Fibroblast of the conjunctiva (primary cell): ENCODE measurements around the gene SYTL2.
A peak's percentile ranks its signal among the peaks of the same experiment; 100 is the strongest.
"Not testable (repeated sequence)": the region's sequence is repeated elsewhere in the genome, so short reads cannot be mapped to it uniquely, and the experiment has no call there.

Experiments
- DNase-seq: peaks from one replicate; pipeline ENCODE4 v3.0.0-alpha.2; 2010; ENCODE audit warnings: low read depth

The SYTL2 gene, protein sequence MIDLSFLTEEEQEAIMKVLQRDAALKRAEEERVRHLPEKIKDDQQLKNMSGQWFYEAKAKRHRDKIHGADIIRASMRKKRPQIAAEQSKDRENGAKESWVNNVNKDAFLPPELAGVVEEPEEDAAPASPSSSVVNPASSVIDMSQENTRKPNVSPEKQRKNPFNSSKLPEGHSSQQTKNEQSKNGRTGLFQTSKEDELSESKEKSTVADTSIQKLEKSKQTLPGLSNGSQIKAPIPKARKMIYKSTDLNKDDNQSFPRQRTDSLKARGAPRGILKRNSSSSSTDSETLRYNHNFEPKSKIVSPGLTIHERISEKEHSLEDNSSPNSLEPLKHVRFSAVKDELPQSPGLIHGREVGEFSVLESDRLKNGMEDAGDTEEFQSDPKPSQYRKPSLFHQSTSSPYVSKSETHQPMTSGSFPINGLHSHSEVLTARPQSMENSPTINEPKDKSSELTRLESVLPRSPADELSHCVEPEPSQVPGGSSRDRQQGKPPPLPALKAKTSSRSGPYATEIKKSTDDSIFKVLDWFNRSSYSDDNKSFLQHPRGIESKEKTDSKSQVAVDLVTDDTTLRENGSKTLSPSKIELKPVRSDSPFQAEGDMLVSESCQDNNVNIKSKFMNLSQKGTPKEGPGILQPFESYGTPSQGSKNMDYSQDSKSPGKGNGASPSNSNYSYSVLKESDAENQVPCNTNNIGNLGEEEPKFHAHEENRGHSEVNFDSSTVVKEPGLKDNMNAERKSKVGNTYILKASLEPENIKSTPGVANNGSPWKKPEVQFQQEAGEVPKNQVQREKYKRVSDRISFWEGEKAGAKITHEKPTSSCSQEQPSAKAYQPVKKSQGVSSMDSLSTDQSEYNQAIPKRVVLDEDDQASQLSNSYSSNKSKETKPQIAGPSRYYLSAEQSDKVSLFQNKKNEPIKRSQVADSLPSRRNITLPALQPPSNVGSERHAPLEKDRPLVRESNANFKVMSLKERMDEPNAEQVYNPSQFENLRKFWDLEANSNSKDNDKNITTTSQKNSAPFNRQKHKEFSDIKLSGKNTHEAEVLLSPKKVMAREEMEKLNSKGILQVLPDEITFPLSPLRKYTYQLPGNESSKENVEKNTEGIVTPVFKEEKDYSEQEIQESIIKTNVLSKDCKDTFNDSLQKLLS (N-terminal part only)

DNA sequence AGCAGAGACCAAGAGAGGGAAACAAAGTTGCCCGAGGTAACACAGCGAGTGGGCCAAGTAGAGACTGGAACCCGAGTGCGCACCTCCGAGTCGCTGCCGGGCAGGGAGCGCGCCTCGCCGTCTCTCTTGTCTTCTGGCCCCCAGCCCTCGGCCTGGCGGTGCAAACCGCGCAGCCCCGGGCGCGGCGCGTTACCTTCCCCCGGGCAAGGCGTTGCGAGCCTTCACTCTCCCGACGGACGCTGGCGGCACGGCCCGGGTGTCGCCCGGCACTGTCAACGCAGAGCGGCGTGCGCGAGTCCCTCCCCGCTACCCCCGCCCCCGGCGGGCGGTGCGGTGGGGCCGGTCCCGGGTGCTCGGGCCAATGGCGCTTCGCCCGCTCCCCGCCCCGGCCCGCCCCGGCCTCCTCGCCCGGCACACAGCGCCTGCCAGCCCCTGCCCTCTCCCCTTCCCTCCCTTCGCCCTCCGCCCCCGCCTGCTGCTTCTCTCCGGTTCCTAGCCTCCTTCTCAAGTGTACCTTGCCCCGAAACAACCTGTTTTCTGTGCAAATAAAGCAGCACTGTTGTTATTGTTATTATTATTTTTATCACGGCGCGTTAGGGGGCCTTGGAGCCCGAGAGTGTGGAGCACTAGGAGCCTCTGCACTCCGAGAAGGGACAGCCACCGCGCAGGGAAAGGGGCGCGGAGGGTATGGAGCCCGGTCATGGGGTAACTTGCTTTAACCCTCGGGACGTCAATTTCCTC lies at the start of gene SYTL2:
Gene SYTL2, minus strand, starts transcription at position 271 of the 741 bp plus-strand sequence. CDS start 53,416 bp downstream, outside the sequence.
- DNase-seq, result no peak

DNA sequence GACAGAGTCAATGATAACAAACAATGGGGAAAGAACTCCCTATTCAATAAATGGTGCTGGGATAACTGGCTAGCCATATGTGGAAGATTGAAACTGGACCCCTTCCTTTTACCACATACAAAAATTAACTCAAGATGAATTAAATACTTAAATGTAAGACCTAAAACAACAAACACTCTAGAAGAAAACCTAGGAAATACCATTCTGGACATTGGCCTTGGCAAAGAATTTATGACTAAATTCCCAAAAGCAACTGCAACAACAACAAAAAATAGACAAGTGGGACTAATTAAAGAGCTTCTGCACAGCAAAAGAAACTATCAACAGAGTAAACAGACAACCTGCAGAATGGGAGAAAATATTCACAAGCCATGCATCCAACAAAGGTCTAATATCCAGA lies 48.6 kb upstream of the SYTL2 start:
- not testable (repeated sequence) for DNase-seq

DNA sequence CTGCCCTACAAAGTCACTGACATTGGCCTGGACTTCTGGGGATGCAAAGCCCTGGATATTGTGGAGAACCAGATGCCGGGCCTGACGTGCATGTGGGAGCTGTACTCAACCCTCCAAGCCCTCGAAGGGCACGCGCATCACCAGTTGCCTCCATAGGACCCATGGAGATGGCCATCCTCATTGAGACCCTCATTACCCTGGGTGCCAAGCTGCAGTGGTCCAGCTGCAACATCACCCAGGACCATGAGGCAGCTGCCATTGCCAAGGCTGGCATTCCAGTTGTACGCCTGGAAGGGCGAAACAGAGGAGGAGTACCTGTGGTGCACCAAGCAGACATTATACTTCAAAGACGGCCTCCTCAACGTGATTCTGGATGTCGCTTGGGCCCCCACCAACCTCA lies 46.2 kb upstream of the SYTL2 start:
- no peak for DNase-seq

DNA sequence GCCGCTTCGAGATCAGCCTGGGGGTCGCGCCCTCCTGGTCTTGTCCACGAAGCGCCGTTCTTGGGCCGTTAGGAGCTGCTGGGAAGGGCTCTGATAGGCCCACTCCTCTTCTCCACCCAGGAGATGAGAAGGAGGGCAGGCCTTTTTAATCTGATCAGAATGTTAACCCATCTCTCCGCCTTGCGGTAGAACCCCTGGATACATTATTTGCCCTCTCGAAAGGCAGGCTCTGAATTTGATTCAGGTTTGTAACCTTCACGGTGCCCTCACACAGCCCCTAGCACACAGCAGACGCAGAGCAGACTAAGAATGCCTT lies 44.4 kb upstream of the SYTL2 start, which contains the start of gene CCDC83:
Gene CCDC83, plus strand, starts transcription at position 43 of the 316 bp plus-strand sequence. CDS start 9,741 bp downstream, outside the sequence.
- DNase-seq, result no peak

DNA sequence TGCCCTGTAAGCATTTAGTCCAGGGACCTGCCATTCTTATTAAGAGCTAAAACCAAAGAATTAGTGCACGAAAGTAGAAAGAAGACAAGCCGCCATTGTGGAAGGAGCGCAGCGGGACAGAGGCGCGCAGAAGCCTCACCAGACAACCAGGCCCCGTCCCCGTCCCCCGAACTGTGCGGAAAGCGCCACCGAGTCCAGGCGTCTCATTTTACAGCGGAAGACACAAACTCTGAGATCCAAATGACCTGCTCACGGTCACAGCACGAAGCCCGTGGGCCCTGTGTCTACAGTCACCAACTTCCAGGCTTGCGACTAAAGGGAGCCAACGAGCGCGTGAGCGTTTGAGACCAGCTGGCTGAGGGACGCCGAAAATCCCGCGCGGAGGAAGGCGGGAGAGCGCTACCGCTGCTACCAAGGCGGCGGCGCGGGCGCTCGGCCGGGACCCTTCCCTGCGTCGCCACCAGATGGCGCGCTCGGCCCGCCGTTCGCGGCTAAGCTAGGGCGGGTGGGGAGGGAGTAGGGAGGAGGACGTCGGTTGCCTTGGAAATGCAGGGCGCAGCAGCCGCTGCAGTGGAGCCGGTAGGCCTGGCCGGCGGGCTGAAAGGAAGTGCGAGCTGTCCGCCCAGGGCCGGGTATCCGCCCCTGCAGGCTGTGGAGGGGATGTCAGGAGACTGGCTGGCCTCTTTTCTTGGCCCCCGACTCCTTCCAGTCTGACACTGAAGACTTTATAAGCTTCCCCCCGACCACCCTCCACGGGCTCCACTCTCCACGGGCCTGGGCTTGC lies 43.8 kb upstream of the SYTL2 start:
- DNase-seq, result peak; percentile 87

DNA sequence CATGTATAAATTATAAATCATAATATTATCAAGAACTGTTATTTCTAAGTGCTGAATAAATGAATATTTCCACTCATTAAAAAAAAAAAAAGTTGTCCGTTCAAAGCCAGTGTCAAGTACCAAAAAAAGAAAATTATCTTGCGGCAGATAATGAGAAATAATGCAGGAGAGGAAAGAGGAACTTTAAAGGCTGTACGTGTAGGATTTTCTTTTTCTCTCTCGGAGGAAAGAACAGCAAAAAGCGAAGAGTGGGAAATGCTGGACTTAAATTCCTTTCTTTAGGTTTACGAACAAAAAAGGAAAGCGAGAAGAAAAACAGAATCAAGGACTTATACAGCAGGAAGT lies 43.2 kb upstream of the SYTL2 start:
- DNase-seq, result no peak

DNA sequence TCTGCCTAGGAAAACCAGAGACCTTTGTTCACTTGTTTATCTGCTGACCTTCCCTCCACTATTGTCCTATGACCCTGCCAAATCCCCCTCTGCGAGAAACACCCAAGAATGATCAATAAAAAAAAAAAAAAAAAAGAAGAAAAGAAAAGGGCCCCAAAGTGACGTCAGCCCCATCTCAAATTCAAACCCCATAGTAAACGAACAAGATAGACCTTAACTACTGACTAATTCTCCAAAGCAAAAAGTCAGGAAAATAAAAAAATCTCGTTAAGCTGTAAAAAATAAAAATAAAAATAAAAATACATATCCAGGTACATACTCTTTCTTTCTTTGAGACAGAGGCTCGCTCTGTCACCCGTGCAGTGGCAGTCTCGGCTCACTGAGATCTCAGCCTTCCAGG lies 42.6 kb upstream of the SYTL2 start:
- DNase-seq, result not testable (repeated sequence)

DNA sequence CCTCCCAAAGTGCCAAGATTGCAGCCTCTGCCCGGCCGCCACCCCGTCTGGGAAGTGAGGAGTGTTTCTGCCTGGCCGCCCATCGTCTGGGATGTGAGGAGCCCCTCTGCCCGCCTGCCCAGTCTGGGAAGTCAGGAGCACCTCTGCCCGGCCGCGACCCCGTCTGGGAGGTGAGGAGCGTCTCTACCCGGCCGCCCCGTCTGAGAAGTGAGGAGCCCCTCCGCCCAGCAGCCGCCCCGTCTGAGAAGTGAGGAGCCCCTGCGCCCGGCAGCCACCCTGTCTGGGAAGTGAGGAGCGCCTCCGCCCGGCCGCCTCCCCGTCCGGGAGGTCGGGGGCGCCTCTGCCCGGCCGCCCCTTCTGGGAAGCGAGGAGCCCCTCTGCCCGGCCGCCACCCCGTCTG lies 41.8 kb upstream of the SYTL2 start:
- not testable (repeated sequence) for DNase-seq

DNA sequence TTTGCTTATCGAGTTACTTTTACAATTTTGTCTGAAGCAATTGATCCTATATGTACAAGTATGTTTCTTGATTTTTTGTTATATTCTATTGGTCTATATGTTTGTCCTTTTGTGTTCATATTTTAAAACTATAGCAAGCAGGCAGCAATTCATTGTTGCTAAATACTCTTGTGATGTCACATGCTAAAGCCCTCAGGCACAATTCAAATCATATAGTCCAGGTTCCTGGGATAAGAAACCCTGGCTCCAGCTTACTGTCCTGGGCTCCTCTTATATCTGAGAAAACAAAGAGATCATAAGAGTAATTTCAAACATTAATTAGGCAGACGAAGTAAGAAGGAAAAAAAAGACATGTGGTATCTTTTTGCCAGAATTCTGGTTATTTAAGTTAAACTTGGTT lies 37.6 kb upstream of the SYTL2 start:
- no peak for DNase-seq

DNA sequence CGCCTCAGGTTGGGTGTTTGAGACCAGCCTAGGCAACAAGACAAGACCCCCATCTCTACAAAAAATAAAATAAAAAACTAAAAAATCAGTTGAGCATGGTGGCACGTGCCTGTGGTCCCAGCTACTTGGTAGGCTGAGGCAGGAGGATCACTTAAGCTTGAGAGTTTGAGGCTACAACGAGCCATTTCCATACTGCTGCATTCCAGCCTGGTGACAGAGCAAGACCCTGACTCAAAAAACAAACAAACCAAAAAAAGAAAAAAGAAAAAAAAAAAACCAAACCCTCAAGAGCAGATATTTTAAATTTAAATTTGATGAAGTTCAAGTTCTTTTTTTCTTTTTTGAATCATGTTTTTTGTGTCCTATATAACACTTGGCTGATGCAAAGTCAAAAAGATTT lies 37.1 kb upstream of the SYTL2 start:
- DNase-seq, result no peak

DNA sequence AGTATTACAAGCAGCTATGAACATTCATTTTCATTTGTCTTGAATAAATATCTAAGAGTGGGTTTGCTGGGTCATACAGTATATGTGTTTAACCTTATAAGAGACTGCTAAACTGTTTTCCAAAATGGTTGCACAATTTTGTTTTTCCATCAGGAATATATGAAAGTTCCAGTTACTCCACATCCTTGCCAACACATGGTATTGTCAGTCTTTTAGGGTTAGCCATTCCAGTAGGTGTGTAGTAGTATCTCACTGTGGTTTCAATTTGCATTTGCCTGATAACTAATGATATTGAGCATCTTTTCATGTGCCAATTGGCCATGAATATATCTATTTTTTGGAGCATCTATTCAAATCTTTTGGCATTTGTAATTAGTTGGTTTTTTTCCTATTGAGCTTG lies 36.5 kb upstream of the SYTL2 start:
- no peak for DNase-seq

DNA sequence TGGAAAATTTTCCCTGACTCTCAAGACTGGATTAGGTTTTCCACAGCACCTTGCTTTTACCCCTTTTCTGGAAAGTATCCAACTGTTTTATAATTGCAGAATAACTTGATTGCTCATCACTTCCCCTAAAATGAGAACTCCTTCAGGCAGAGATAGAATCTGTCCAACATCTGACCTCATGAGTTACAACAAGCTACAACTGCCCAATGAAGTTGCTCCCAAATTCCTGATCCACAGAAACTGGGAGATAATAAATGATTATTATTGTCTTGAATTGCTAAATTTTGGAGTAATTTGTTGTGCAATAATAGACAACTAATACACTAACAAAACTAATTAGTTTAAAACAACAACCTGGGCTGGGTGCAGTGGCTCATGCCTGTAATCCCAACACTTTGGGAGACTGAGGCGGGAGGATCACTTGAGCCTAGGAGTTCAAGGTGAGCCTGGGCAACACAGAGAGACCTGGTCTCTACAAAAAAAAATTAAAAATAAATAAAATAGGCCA lies 34.2 kb upstream of the SYTL2 start:
- no peak for DNase-seq

DNA sequence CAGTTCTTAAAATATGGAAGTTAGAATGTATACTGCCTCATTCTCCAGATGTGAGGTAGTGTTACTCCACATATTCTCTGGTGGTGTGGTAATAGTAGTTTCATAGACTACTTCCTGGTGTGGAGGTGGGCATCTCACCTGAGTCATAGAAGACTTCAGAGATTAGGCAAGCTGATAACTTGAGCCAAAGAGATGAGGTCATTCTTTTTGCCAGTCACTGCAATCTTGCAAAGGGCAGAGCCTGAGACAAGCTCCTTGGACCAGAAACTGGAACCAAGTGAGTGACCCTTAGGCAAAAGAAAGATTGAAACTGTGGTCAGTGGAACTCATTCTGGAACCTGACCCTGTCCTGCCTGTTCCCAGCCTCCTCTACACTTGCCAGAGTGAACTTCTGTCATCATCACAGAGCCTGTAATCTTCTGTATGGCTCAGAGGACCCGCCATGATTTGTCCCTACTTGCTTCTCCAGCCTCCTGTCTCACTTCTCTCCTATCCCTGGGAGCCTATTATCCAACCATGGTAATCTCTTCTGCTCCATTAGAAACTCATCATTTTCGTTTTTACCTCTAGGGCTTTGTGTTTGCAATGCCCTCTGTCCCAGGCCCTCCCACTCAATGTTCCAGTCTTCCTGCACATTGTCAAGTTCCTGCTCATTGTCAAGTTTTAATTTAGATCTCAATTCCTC lies 33.6 kb upstream of the SYTL2 start:
- DNase-seq, result no peak

DNA sequence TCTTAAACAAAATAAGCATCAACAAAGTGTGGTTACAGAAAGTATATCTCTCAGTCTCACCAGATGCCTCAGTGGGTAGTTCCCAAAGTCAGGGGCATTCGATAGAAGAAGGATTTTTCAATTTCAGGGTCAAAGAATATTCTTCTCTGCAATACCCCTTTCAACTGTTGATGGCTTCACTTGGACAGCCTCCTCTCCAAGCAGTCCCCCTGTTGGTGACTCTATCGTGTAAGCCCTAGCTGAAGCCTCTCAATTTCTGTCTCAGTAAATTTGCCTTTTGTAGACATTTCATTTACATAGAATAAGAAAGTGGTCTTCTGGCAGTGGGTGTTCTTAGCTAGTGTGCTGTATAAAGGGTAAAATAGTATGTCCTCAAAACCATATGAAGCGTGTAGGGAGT lies 33.0 kb upstream of the SYTL2 start:
- no peak for DNase-seq

DNA sequence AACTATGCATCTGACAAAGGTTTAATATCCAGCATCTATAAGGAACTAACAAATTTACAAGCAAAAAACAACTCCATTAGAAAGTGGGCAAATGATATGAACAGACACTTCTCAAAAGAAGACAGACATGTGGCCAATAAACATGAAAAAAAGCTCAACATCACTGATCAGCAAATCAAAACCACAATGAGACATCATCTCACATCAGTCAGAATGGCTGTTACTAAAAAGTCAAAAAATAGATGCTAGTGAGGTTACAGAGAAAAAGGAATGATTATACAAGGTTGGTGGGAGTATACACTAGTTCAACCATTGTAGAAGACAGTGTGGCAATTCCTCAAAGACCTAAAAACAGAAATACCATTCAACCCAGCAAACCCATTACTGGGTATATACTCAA lies 30.0 kb upstream of the SYTL2 start:
- not testable (repeated sequence) for DNase-seq

DNA sequence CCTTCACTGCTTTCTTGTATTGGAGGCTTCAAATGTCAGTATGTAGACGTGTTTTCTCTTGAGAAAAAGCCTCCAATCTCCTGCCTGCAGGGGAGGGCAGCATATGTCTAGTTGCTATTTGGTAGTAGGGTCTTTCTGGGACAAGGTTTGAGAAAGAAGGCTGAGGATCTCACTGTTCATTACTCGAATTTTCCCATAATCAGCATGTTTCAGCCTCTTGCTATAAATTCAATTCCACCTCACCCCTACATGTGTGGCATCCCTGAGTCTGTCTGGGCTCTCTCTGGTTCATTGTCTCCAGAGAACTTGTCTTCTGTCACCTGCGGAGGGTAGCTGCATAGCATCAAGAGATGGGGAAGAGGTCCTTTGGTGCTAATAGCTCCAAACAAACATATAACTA lies 24.8 kb upstream of the SYTL2 start:
- DNase-seq, result no peak

DNA sequence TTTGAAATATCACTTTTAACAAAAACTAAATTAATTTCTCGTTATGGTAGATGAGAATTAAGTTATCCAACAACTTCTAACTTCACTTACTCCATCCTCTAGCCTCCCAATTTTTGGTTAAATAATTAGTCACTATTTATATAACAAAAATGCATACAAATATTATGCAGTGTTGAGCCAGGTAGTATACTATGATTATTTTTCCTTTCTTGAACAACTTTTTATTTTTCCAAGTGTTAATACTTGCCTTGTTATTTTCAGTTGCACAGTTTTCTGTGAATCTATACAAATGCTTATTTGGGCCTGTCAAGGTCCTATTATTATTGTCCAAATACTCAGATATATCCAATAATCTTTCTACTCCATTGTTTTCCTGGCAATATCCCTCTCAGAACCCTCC lies 24.3 kb upstream of the SYTL2 start:
- no peak for DNase-seq

DNA sequence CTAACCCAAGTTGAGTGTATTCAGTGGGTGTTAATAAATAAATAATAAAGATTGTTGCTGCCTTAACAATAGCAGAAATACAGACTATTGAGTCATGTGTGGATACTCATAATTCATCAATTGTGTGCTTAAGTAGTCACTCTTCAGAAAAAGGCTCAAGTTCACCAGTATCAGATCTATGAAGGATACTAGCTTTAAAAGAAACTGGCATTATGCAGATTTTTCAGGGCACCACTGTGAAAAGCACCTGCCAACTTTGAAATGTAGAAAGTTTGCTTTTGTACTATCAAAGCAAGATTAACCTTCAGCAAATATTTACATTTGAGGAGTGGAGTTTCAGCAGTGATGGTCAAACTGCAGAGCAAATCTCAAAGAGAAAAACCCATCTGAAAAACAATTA lies 20.1 kb upstream of the SYTL2 start:
- no peak for DNase-seq

DNA sequence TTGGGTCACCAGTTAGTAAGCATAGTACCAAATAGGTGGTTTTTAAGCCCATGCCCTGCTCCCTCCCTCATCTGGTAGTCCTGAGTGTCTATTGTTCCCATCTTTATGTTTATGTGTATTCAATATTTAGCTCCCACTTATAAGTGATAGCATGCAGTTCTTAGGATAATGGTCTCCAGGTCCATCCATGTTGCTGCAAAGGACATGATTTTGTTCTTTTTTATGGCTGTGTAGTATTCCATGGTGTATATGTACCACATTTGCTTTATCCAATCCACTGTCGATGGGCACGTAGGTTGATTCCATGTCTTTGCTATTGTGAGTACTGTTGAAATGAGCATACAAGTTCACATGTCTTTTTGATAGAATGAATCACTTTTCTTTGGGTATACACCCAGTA lies 18.2 kb upstream of the SYTL2 start:
- DNase-seq, result no peak

DNA sequence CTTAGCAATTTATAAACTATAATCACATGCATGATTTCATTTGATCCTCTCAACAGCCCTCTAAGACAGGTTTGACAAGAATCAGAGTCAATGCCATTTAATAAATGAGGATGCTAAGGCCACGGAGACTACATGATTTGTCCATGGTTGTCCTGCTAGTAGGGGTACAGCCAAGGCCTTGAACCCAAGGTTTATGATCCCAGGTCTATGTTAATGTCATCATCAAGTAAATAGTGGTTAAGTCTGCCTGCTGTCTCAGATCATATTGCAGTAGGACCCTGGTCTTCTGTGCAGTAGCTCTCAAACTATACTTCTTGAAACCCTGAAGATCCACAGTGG lies 17.7 kb upstream of the SYTL2 start:
- no peak for DNase-seq
